ENCODE data around the gene ADA.

Gene ADA

GRCh38 chr20:44629542-44629941, 22.0 kb downstream of the ADA start:
- Histone ChIP-seq H3K27ac (no peak overlapping the region), H3K4me3 (no peak overlapping the region)
- DNase-seq (ENCODE audit: low spot score): no peak
- TF ChIP-seq, protein P1, sequence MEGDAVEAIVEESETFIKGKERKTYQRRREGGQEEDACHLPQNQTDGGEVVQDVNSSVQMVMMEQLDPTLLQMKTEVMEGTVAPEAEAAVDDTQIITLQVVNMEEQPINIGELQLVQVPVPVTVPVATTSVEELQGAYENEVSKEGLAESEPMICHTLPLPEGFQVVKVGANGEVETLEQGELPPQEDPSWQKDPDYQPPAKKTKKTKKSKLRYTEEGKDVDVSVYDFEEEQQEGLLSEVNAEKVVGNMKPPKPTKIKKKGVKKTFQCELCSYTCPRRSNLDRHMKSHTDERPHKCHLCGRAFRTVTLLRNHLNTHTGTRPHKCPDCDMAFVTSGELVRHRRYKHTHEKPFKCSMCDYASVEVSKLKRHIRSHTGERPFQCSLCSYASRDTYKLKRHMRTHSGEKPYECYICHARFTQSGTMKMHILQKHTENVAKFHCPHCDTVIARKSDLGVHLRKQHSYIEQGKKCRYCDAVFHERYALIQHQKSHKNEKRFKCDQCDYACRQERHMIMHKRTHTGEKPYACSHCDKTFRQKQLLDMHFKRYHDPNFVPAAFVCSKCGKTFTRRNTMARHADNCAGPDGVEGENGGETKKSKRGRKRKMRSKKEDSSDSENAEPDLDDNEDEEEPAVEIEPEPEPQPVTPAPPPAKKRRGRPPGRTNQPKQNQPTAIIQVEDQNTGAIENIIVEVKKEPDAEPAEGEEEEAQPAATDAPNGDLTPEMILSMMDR (IDR thresholded peaks at IDR 0.05): no peak

DNA sequence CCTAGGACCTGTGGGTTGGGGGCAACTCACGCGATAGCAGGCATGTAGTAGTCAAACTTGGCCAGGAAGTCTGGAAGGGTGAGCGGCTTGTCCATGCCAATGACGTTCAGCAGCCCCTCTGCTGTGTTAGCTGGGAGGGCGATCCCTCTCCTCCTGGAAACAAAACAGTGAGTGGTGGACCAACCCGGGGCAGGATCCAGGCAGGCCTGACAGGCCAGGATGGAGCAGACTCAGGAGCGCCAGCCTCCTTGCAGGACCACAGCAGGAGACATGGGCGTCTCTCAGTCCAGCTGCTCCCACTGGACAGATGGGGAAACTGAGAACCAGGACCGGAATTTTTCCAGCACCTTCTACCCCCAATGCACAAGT, 22.5 kb downstream of the ADA start:
- no peak for DNase-seq (ENCODE audit: low spot score)
- TF ChIP-seq, protein P1 (IDR thresholded peaks at IDR 0.05): no peak
- Histone ChIP-seq H3K27ac (no peak overlapping the region), H3K4me3 (no peak overlapping the region)

DNA sequence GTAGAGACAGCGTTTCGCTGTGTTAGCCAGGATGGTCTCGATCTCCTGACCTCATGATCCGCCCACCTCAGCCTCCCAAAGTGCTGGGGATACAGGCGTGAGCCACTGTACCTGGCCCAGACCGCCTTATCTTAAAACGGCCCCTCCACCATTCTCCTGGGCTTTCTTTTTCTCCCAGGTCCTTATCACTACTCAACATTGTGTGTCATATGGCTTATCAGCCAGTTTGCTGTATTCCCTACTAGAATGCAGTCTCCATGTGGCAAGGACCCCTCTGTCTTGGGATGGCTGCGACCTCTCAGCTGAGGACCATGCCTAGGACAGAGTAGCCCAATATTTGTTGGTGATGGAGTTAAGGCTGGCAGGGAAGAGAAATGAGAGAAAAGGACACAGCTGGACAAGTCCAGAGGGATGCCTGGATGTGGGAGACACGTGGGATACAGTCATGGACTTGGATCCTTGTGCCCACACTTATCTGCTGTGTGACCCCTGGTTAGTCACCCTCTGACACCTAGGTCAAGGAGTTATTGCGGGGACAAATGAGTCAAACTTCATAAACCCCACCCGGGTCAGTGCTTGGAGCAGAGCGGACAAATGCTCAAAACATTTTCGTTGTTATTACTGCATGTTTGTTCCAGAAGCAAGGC, 24.0 kb downstream of the ADA start:
- TF ChIP-seq, protein P1 (IDR thresholded peaks at IDR 0.05): no peak
- Histone ChIP-seq H3K4me3 (no peak overlapping the region), H3K27ac (no peak overlapping the region)
- no peak for DNase-seq (ENCODE audit: low spot score)

GRCh38 chr20:44626278-44626677, 25.2 kb downstream of the ADA start:
- TF ChIP-seq, protein P1 (IDR thresholded peaks at IDR 0.05): no peak
- no peak for DNase-seq (ENCODE audit: low spot score)
- Histone ChIP-seq H3K4me3 (no peak overlapping the region), H3K27ac (no peak overlapping the region)

DNA sequence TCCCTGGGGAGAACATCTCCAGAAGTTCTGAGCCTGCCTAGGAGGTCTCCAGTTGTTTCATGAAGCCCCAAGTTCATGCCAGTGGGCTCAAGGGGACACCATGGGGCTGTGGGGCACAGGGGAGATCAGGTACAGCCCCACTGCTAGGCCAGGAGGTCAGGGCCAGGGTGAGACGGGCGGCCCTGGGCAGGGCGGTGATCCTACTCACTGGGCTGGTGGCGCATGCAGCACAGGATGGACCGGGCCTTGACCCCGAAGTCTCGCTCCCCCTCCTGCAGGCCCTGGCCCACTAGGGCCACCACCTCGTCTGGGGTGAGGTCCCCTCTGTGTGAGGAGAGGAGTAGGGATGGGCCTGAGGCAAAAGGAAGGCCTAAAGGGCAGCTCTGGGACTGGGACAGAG, 26.1 kb downstream of the ADA start:
- Histone ChIP-seq H3K27ac (no peak overlapping the region), H3K4me3 (no peak overlapping the region)
- TF ChIP-seq, protein P1 (IDR thresholded peaks at IDR 0.05): no peak
- DNase-seq (ENCODE audit: low spot score): no peak

DNA sequence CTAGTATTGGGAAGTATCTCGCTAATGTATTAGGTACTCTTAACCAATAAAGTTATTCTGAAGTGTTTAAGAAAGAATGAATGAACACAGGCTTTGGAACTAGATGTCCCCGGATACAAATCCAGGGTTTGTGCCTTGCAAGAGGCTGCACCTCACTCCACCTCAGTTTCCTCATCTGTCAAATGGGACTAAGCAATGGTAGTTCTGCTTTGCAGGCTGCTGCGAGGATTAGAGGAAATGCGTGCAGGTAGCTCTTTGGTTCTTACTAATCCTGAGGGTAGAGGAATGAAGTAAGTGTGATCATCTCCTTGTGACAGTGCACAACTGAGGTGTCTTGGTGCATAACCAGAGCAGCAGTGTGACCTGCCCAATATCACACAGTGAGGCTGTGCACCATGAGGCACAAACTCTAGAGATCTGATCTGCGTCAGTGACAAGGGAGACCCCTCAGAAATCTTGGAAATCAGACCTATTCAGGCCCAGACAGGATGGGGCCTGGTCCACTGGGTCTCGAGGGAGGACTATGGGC, 26.7 kb downstream of the ADA start:
- H3K4me3 ChIP-seq: no peak overlapping the region
- TF ChIP-seq, protein P1 (IDR thresholded peaks at IDR 0.05): no peak
- no peak overlapping the region for H3K27ac ChIP-seq
- DNase-seq (ENCODE audit: low spot score): no peak

- no peak overlapping the region for H3K4me3 ChIP-seq
- no peak overlapping the region for H3K27ac ChIP-seq
- TF ChIP-seq, protein P1 (IDR thresholded peaks at IDR 0.05): no peak
- DNase-seq (ENCODE audit: low spot score): no peak
These were observed 27.3 kb downstream of the ADA start for GRCh38 chr20:44624152-44624551.

Data from coronary artery (tissue), 2 donors.